ENCODE results near the gene PLRG1. TPM values are rescaled to one million over a fixed set of nuclear protein-coding genes. Genes with fewer than 3 reads are reported as not detected.
A peak's percentile ranks its signal among the peaks of the same experiment; 100 is the strongest.

Gene PLRG1
- total and polyA plus RNA-seq, 2 of the 8 experiments (the other 6 are each of a cell fraction or from before 2014, with no cell fraction given) = 63.5 to 108 TPM

DNA sequence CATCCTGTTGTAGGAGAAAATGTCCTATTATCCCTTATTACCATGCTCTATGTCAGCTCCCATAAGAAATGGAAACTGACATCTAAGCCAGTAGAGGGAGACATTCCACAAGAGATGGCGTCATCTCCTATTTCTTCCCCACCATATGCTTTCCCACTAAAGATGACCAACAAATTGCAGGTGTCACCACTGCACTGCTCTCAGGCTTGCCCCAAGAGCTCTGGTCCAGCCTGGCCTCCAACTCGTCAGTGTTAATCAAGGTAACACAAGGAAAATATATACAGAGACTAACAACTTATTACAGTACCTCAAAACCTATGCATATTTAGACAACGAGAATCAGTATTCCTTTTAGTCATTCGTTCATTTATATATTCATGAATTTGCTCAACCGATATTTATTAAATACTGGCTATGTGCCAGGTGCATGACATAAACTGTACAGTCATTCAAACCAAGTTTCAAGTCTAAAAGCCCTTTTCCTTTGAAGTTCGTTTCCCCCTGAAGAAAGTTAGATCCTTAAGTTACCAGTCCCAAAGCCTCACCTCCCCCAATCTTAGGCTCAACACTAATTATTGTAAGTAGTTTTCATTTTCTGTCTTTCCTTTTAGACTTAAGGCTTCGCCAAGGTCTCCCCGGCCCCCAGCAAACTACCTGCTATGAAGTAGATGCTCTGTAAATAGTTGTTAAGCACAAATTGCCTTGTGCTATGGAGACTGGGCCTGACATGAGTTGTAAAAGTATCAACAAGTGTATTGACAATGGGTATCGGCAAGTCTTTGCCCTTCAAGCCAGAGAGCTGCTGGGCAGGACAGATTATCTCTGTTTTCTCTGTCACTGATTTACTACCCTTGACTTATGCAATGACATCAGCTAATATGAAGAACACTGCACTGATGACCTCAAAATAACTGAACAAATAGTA, 9.6 kb upstream of the PLRG1 start (continued):
- TF ChIP-seq, protein P1, sequence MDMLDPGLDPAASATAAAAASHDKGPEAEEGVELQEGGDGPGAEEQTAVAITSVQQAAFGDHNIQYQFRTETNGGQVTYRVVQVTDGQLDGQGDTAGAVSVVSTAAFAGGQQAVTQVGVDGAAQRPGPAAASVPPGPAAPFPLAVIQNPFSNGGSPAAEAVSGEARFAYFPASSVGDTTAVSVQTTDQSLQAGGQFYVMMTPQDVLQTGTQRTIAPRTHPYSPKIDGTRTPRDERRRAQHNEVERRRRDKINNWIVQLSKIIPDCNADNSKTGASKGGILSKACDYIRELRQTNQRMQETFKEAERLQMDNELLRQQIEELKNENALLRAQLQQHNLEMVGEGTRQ (IDR thresholded peaks at IDR 0.05; ENCODE audit: low read length) = no peak
- TF ChIP-seq CHD1 (IDR thresholded peaks at IDR 0.05; ENCODE audit: low read depth, low read length) (no peak), MAFK (IDR thresholded peaks at IDR 0.05; ENCODE audit: low read depth, low read length) (no peak), SAP30 (IDR thresholded peaks at IDR 0.05; ENCODE audit: insufficient read depth, insufficient replicate concordance, low read length) (no peak), TCF12 (IDR thresholded peaks at IDR 0.05; ENCODE audit: low read depth, low read length) (no peak), HDAC2 (IDR thresholded peaks at IDR 0.05; ENCODE audit: borderline replicate concordance in 1 of 2, low read depth in 2 of 2, low read length in 2 of 2) (no peak), EP300 (IDR thresholded peaks at IDR 0.05; ENCODE audit: borderline replicate concordance in 1 of 2, low read depth in 2 of 2, low read length in 2 of 2) (no peak), RFX5 (IDR thresholded peaks at IDR 0.05; ENCODE audit: borderline replicate concordance, low read depth, low read length) (no peak), RAD21 (IDR thresholded peaks at IDR 0.05 in 1 of 2, conservative IDR thresholded peaks at IDR 0.05 in 1 of 2; ENCODE audit: low read depth in 2 of 2, low read length in 2 of 2) (peak; percentile 93 to 94), CREB1 (IDR thresholded peaks at IDR 0.05) (peak; percentile 56)
- TF ChIP-seq, protein P2, sequence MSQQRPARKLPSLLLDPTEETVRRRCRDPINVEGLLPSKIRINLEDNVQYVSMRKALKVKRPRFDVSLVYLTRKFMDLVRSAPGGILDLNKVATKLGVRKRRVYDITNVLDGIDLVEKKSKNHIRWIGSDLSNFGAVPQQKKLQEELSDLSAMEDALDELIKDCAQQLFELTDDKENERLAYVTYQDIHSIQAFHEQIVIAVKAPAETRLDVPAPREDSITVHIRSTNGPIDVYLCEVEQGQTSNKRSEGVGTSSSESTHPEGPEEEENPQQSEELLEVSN (IDR thresholded peaks at IDR 0.05) = no peak
- TF ChIP-seq, protein P3, sequence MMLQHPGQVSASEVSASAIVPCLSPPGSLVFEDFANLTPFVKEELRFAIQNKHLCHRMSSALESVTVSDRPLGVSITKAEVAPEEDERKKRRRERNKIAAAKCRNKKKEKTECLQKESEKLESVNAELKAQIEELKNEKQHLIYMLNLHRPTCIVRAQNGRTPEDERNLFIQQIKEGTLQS (IDR thresholded peaks at IDR 0.05; ENCODE audit: insufficient read depth, low read depth, low read length) = no peak
- TF ChIP-seq, protein P4, sequence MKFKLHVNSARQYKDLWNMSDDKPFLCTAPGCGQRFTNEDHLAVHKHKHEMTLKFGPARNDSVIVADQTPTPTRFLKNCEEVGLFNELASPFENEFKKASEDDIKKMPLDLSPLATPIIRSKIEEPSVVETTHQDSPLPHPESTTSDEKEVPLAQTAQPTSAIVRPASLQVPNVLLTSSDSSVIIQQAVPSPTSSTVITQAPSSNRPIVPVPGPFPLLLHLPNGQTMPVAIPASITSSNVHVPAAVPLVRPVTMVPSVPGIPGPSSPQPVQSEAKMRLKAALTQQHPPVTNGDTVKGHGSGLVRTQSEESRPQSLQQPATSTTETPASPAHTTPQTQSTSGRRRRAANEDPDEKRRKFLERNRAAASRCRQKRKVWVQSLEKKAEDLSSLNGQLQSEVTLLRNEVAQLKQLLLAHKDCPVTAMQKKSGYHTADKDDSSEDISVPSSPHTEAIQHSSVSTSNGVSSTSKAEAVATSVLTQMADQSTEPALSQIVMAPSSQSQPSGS (IDR thresholded peaks at IDR 0.05; ENCODE audit: low read length) = peak; percentile 68; the same call in 1 of the 2 replicates

Data from H1 (cell line).